T follicular helper cell (primary cell): ENCODE measurements around the gene SP9.

Source experiments
- DNase-seq: peaks from one replicate; pipeline ENCODE4 v3.0.0-alpha.2; 2020; ENCODE audit warnings: low read depth

SP9 gene

GRCh38 chr2:174333372-174334277, 1.1 kb upstream of the SP9 start:
- no peak for DNase-seq

- DNase-seq, result no peak
Measured at GRCh38 chr2:174334278-174334715, 457 bp upstream of the SP9 start.

- no peak for DNase-seq
Measured at GRCh38 chr2:174335254-174335987, 667 bp downstream of the SP9 start.

GRCh38 chr2:174335988-174336500, 1.3 kb downstream of the SP9 start:
- DNase-seq, result no peak

GRCh38 chr2:174336501-174337336, 2.0 kb downstream of the SP9 start:
- DNase-seq, result no peak

- DNase-seq, result no peak
Measured at GRCh38 chr2:174337337-174338146, 2.8 kb downstream of the SP9 start.

- no peak for DNase-seq
Measured at GRCh38 chr2:174338147-174338605, 3.4 kb downstream of the SP9 start.

- DNase-seq, result no peak
Measured at GRCh38 chr2:174338671-174339560, 4.2 kb downstream of the SP9 start.

- DNase-seq, result no peak
Measured at GRCh38 chr2:174339561-174340399, 5.0 kb downstream of the SP9 start.

GRCh38 chr2:174340400-174341292, 5.9 kb downstream of the SP9 start:
- no peak for DNase-seq

GRCh38 chr2:174341293-174341994, 6.7 kb downstream of the SP9 start:
- peak; percentile 81 for DNase-seq

- no peak for DNase-seq
Measured at GRCh38 chr2:174341995-174342685, 7.4 kb downstream of the SP9 start.

- DNase-seq, result no peak
Measured at GRCh38 chr2:174342686-174343342, 8.1 kb downstream of the SP9 start.

- DNase-seq, result no peak
Measured at GRCh38 chr2:174343343-174343622, 8.5 kb downstream of the SP9 start.

- no peak for DNase-seq
Measured at GRCh38 chr2:174343623-174344455, 9.1 kb downstream of the SP9 start.
